NB4 (cell line): ENCODE results near the gene HNRNPUL1.

ENCODE experiments used
- CTCF ChIP-seq: IDR thresholded peaks from one replicate; pipeline ENCODE4 v1.5.1; 2012; ENCODE audit warnings: low read depth, low read length
- POLR2A ChIP-seq: IDR thresholded peaks from 2 replicates; pipeline ENCODE4 v1.6.1; 2011; ENCODE audit warnings: mild to moderate bottlenecking; ENCODE audit not compliant: insufficient read length; ENCODE audit errors: extremely low read depth

- no peak for TF ChIP-seq CTCF
- no peak for TF ChIP-seq POLR2A
Measured at GRCh38 chr19:41318696-41319499, 54.7 kb downstream of the HNRNPUL1 start.
